ENCODE data around the gene SDC1. TPM values are rescaled to one million over a fixed set of nuclear protein-coding genes. Genes with fewer than 3 reads are reported as not detected.

SDC1 gene
- total RNA-seq, 2 experiments from 2014 or later, result 0.10 TPM; not detected in 1

DNA sequence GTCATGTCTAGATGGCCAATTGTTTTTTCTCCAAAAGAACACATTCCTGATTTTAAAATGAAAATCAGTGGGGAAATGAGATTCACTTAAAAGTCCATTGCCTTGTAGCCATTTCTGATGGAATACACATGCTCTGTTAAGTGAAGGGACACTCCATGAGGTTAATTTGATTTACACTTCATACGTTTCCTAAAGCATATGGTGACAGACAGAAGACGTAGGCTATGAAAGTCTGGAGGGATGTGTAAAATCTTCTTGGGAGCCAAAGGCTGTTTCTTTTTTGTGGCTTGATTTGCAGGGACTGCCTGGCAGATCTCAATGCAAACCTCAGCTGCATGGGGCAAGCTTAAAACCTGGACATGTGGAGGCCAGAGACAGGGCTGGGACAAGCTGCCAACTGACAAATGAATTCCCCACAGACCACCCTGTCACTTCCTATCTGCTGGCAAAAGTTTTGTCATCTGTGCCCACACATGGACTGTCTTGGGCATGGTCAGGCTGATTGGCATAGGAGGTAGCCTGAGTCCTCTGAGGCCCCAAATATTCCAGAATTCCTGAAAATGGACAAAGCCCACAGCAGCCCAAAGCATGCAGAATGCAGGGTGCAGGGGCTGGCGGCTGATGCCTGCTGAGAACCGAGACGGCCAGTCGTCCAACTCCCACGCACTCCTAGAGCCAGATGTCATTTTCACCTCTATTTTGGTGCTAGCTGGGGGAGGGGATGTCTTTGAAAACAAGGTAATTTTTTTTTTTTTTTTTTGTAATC lies 73.9 kb downstream of the SDC1 start:
- no peak for DNase-seq (ENCODE audit: low spot score)
- Histone ChIP-seq H3K9me3 (ENCODE audit: low read length) (no peaks in the 10 kb centered on the region), H3K4me2 (ENCODE audit: low read length) (no peak overlapping the region), H3K9me2 (ENCODE audit: insufficient read depth, low read length) (no peaks in the 10 kb centered on the region), H3K4me1 (ENCODE audit: insufficient read depth, low read length, poor library complexity, severe bottlenecking) (no peaks in the 10 kb centered on the region), H3K4me3 (ENCODE audit: low read depth, low read length, poor library complexity, severe bottlenecking) (no peak overlapping the region), H2AFZ (ENCODE audit: low read length) (no peak overlapping the region), H3K36me3 (ENCODE audit: insufficient read depth, low read length) (no peaks in the 10 kb centered on the region), H3K27ac (ENCODE audit: low read depth, low read length, poor library complexity, severe bottlenecking) (no peak overlapping the region), H4K20me1 (ENCODE audit: insufficient read depth, low read length) (no peaks in the 10 kb centered on the region), H3K79me2 (ENCODE audit: insufficient read depth, low read depth, low read length) (no peaks in the 10 kb centered on the region)
- intact Hi-C loops (cut with micrococcal nuclease; ENCODE audit: unreplicated experiment), result no loop called here
- no TSS peak for BruUV-seq (replicated peaks)
- no peak for TF ChIP-seq EZH2phosphoT487 (IDR thresholded peaks at IDR 0.05; ENCODE audit: borderline replicate concordance, low read depth, low read length)
- TF ChIP-seq, protein P1, sequence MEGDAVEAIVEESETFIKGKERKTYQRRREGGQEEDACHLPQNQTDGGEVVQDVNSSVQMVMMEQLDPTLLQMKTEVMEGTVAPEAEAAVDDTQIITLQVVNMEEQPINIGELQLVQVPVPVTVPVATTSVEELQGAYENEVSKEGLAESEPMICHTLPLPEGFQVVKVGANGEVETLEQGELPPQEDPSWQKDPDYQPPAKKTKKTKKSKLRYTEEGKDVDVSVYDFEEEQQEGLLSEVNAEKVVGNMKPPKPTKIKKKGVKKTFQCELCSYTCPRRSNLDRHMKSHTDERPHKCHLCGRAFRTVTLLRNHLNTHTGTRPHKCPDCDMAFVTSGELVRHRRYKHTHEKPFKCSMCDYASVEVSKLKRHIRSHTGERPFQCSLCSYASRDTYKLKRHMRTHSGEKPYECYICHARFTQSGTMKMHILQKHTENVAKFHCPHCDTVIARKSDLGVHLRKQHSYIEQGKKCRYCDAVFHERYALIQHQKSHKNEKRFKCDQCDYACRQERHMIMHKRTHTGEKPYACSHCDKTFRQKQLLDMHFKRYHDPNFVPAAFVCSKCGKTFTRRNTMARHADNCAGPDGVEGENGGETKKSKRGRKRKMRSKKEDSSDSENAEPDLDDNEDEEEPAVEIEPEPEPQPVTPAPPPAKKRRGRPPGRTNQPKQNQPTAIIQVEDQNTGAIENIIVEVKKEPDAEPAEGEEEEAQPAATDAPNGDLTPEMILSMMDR (conservative IDR thresholded peaks at IDR 0.05; ENCODE audit: low read length), result no peak
- POLR2A ChIA-PET, result interaction anchor here (0.7 kb wide), 1 partner anchor 356 kb away, joined by 3 read pairs; no protein-coding TSS in a partner anchor
- CTCF ChIA-PET (ENCODE audit: unreplicated experiment), result interaction anchor here (0.6 kb wide), 1 partner anchor 631 kb away, joined by 3 read pairs; no protein-coding TSS in a partner anchor

Small RNA genes within 50 kb of the gene (small RNA-seq; reads per million reads assigned to genes)
- gene RN7SL140P, result not detected
- not detected for gene RNU6-961P
- not detected for gene RNU7-113P

Other genes starting within 250 kb of the SDC1 start
- gene WDR35, start 235.0 kb downstream of the SDC1 start, total RNA-seq (2014; rRNA removed; shearing (Covaris generic)), result 0.05 and 0.06 TPM in 2 replicates
- 1.5 and 2.2 TPM in 2 replicates for gene WDR35, start 235.0 kb downstream of the SDC1 start, total RNA-seq (2022)
- gene MATN3, start 212.5 kb downstream of the SDC1 start, total RNA-seq (2014; rRNA removed; shearing (Covaris generic)), result not detected in 2 replicates
- not detected in 2 replicates for gene MATN3, start 212.5 kb downstream of the SDC1 start, total RNA-seq (2022)
- gene LAPTM4A, start 173.5 kb downstream of the SDC1 start, total RNA-seq (2014; rRNA removed; shearing (Covaris generic)), result 6.5 and 8.4 TPM in 2 replicates
- 26.2 and 29.2 TPM in 2 replicates for gene LAPTM4A, start 173.5 kb downstream of the SDC1 start, total RNA-seq (2022)
- 40.4 and 48.2 TPM in 2 replicates for gene PUM2, start 125.7 kb upstream of the SDC1 start, total RNA-seq (2014; rRNA removed; shearing (Covaris generic))
- gene PUM2, start 125.7 kb upstream of the SDC1 start, total RNA-seq (2022), result 116 and 122 TPM in 2 replicates
- 0.15 TPM in 1 of 2 replicates, not detected in the other for gene RHOB, start 221.9 kb upstream of the SDC1 start, total RNA-seq (2014; rRNA removed; shearing (Covaris generic))
- 0.36 TPM in 1 of 2 replicates, not detected in the other for gene RHOB, start 221.9 kb upstream of the SDC1 start, total RNA-seq (2022)